ENCODE measurements around the gene TMIGD2.
A peak's percentile ranks its signal among the peaks of the same experiment; 100 is the strongest.

The TMIGD2 gene

DNA sequence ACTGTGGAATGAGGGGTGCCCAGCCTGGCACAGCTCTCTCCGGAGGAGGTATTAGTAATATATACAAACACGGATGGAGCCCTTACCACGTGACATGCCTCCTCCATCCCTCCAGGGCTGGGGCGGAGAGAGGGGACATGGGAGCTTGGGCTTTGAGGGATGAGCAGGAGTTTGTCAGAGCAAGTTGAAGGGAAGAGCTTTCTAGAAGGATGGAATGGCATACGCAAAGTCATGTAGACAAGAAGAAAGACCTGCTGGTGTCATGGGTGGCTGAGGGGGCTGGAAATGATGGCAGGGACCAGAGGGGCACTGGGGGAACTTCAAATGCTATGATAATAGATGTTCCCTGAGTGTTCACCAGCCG is 43.8 kb upstream of the TMIGD2 start:
- TF ChIP-seq, protein P1, sequence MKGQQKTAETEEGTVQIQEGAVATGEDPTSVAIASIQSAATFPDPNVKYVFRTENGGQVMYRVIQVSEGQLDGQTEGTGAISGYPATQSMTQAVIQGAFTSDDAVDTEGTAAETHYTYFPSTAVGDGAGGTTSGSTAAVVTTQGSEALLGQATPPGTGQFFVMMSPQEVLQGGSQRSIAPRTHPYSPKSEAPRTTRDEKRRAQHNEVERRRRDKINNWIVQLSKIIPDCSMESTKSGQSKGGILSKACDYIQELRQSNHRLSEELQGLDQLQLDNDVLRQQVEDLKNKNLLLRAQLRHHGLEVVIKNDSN (IDR thresholded peaks at IDR 0.05): no peak
- TF ChIP-seq TEAD4 (IDR thresholded peaks at IDR 0.05): no peak
- TF ChIP-seq, protein P2, sequence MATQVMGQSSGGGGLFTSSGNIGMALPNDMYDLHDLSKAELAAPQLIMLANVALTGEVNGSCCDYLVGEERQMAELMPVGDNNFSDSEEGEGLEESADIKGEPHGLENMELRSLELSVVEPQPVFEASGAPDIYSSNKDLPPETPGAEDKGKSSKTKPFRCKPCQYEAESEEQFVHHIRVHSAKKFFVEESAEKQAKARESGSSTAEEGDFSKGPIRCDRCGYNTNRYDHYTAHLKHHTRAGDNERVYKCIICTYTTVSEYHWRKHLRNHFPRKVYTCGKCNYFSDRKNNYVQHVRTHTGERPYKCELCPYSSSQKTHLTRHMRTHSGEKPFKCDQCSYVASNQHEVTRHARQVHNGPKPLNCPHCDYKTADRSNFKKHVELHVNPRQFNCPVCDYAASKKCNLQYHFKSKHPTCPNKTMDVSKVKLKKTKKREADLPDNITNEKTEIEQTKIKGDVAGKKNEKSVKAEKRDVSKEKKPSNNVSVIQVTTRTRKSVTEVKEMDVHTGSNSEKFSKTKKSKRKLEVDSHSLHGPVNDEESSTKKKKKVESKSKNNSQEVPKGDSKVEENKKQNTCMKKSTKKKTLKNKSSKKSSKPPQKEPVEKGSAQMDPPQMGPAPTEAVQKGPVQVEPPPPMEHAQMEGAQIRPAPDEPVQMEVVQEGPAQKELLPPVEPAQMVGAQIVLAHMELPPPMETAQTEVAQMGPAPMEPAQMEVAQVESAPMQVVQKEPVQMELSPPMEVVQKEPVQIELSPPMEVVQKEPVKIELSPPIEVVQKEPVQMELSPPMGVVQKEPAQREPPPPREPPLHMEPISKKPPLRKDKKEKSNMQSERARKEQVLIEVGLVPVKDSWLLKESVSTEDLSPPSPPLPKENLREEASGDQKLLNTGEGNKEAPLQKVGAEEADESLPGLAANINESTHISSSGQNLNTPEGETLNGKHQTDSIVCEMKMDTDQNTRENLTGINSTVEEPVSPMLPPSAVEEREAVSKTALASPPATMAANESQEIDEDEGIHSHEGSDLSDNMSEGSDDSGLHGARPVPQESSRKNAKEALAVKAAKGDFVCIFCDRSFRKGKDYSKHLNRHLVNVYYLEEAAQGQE (IDR thresholded peaks at IDR 0.05; ENCODE audit: low read depth): no peak
- no peak for TF ChIP-seq RAD21 (IDR thresholded peaks at IDR 0.05; ENCODE audit: low read depth)
- no peak for TF ChIP-seq NFIC (IDR thresholded peaks at IDR 0.05)
- no peak for TF ChIP-seq EP300 (IDR thresholded peaks at IDR 0.05; ENCODE audit: borderline replicate concordance)
- TF ChIP-seq ZBTB7A (IDR thresholded peaks at IDR 0.05; ENCODE audit: low read depth): no peak
- TF ChIP-seq, protein P3, sequence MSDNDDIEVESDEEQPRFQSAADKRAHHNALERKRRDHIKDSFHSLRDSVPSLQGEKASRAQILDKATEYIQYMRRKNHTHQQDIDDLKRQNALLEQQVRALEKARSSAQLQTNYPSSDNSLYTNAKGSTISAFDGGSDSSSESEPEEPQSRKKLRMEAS (IDR thresholded peaks at IDR 0.05): no peak
- no peak for TF ChIP-seq CREB1 (IDR thresholded peaks at IDR 0.05; ENCODE audit: low read depth)
- no peak for TF ChIP-seq TAF1 (IDR thresholded peaks at IDR 0.05; ENCODE audit: low read depth)
- no peak for TF ChIP-seq YY1 (IDR thresholded peaks at IDR 0.05; ENCODE audit: low read depth)
- TF ChIP-seq FOXM1 (IDR thresholded peaks at IDR 0.05; ENCODE audit: borderline replicate concordance, low read depth): no peak
- TF ChIP-seq EGR1 (IDR thresholded peaks at IDR 0.05): no peak
- TF ChIP-seq CEBPB (IDR thresholded peaks at IDR 0.05): no peak
- no peak for TF ChIP-seq TCF12 (IDR thresholded peaks at IDR 0.05; ENCODE audit: low read depth)

DNA sequence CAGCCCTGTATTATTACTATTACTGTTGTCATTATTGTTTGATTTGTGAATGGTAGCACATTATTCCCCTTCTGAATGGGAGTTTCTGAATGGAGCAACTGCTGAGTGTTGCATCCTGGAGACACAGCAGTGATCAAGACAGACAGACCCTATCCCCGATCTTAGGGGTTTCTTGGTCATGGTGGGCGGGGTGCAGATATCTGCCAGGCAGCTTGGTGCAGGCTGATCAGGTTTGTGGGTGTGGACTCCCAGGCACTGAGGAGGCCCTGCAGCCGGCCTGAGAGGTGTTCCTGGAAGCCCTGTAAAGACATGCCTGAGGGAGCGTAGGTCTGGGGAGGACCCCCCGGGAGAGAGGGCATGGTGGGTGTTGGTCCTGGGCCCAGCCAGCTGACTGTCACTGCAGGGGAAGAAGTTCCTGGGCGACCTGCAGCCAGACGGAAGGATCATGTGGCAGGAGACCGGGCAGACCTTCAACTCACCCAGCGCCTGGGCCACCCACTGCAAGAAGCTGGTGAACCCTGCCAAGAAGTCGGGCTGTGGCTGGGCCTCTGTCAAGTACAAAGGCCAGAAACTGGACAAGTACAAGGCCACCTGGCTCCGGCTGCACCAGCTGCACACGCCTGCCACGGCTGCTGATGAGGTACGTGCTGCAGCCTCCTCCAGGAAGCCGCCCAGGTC is 43.3 kb upstream of the TMIGD2 start:
- TF ChIP-seq TCF12 (IDR thresholded peaks at IDR 0.05; ENCODE audit: low read depth): no peak
- TF ChIP-seq CREB1 (IDR thresholded peaks at IDR 0.05; ENCODE audit: low read depth): no peak
- TF ChIP-seq, protein P2 (IDR thresholded peaks at IDR 0.05; ENCODE audit: low read depth): no peak
- TF ChIP-seq CEBPB (IDR thresholded peaks at IDR 0.05): no peak
- TF ChIP-seq RAD21 (IDR thresholded peaks at IDR 0.05; ENCODE audit: low read depth): no peak
- TF ChIP-seq YY1 (IDR thresholded peaks at IDR 0.05; ENCODE audit: low read depth): no peak
- TF ChIP-seq NFIC (IDR thresholded peaks at IDR 0.05): no peak
- no peak for TF ChIP-seq EP300 (IDR thresholded peaks at IDR 0.05; ENCODE audit: borderline replicate concordance)
- no peak for TF ChIP-seq TAF1 (IDR thresholded peaks at IDR 0.05; ENCODE audit: low read depth)
- TF ChIP-seq, protein P3 (IDR thresholded peaks at IDR 0.05): no peak
- TF ChIP-seq FOXM1 (IDR thresholded peaks at IDR 0.05; ENCODE audit: borderline replicate concordance, low read depth): no peak
- TF ChIP-seq, protein P1 (IDR thresholded peaks at IDR 0.05): no peak
- no peak for TF ChIP-seq TEAD4 (IDR thresholded peaks at IDR 0.05)
- TF ChIP-seq ZBTB7A (IDR thresholded peaks at IDR 0.05; ENCODE audit: low read depth): no peak
- no peak for TF ChIP-seq EGR1 (IDR thresholded peaks at IDR 0.05)

DNA sequence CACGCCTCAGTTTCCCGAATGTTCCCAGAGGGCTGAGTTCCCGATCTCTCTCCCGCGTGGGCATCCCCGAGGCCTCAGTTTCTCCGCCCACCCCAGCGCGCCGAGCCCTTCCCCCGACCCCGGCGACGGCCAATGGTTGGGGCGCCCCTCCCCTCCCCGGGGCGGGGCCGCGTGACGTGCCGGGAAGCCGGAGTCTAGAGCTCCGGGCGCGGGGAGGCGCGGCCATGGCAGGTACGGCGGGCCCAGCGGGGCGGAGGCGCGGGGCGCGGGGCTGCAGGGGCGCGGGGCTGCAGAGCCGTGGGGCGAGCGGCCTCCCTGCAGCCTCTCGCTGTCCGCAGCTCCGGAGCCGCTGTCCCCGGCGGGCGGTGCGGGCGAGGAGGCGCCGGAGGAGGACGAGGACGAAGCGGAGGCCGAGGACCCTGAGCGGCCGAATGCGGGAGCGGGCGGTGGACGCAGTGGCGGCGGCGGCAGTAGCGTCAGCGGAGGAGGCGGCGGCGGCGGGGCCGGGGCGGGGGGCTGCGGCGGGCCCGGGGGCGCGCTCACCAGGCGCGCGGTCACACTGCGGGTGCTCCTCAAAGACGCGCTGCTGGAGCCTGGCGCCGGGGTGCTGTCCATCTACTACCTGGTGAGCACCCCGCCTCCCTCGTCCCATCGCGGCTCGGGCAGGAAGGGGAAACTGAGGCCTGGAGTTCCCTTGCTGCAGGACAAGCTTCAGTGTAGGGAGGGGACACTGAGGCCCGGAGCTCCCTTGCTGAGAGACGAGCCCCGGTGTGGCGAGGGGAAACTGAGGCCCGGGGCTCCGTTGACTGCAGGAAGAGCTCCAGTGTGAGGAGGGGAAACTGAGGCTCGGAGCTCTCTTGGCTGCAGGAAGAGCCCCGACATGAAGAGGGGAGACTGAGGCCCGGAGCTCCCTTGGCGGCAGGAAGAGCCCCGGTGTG is 41.5 kb upstream of the TMIGD2 start, which contains the start of gene MPND:
MPND (plus strand) TSS at position 193 of the 938 bp plus-strand sequence; CDS start at position 225, 32 bp downstream.
- TF ChIP-seq FOXM1 (IDR thresholded peaks at IDR 0.05; ENCODE audit: borderline replicate concordance, low read depth): no peak
- TF ChIP-seq, protein P1 (IDR thresholded peaks at IDR 0.05): peak; percentile 60
- no peak for TF ChIP-seq TCF12 (IDR thresholded peaks at IDR 0.05; ENCODE audit: low read depth)
- TF ChIP-seq, protein P3 (IDR thresholded peaks at IDR 0.05): peak; percentile 60; the same call in 1 of the 2 replicates
- no peak for TF ChIP-seq NFIC (IDR thresholded peaks at IDR 0.05)
- TF ChIP-seq CREB1 (IDR thresholded peaks at IDR 0.05; ENCODE audit: low read depth): peak; percentile 63; the same call in 1 of the 2 replicates
- TF ChIP-seq YY1 (IDR thresholded peaks at IDR 0.05; ENCODE audit: low read depth): peak; percentile 53; the same call in 1 of the 2 replicates
- TF ChIP-seq ZBTB7A (IDR thresholded peaks at IDR 0.05; ENCODE audit: low read depth): no peak
- TF ChIP-seq TAF1 (IDR thresholded peaks at IDR 0.05; ENCODE audit: low read depth): peak; percentile 28; the same call in 1 of the 2 replicates
- TF ChIP-seq, protein P2 (IDR thresholded peaks at IDR 0.05; ENCODE audit: low read depth): 0 out of 2 replicates have a peak, but pooled peaks have one; percentile 19
- TF ChIP-seq RAD21 (IDR thresholded peaks at IDR 0.05; ENCODE audit: low read depth): no peak
- no peak for TF ChIP-seq TEAD4 (IDR thresholded peaks at IDR 0.05)
- TF ChIP-seq EP300 (IDR thresholded peaks at IDR 0.05; ENCODE audit: borderline replicate concordance): no peak
- no peak for TF ChIP-seq EGR1 (IDR thresholded peaks at IDR 0.05)
- TF ChIP-seq CEBPB (IDR thresholded peaks at IDR 0.05): no peak

Measured in Ishikawa (cell line).